Fibroblast of lung (primary cell): ENCODE measurements around the gene RBBP5. TPM values are rescaled to one million over a fixed set of nuclear protein-coding genes. Genes with fewer than 3 reads are reported as not detected.

Experiments
- DNase-seq, 2 donors: peaks; one replicate each; pipeline versions ENCODE4 v3.0.0 to v3.0.0-alpha.2; 2010; ENCODE audit warnings: low read depth in 2 of 2
- H2AFZ ChIP-seq: 2 replicates; pipeline ENCODE4 v1.5.1; 2012; ENCODE audit warnings: low read length, control low read depth, inconsistent platforms
- H3K27ac ChIP-seq: 2 replicates; pipeline ENCODE4 v1.5.1; 2011; ENCODE audit warnings: low read length, control low read depth; ENCODE audit not compliant: insufficient read depth
- H3K27me3 ChIP-seq: 2 replicates; pipeline ENCODE4 v1.5.1; 2011; ENCODE audit warnings: mild to moderate bottlenecking, low read length; ENCODE audit not compliant: control insufficient read depth, insufficient read depth
- H3K36me3 ChIP-seq: 2 replicates; pipeline ENCODE4 v1.5.1; 2011; ENCODE audit warnings: low read length; ENCODE audit not compliant: control insufficient read depth, insufficient read depth
- H3K4me1 ChIP-seq: 2 replicates; pipeline ENCODE4 v1.5.1; 2011; ENCODE audit warnings: low read length; ENCODE audit not compliant: control insufficient read depth, insufficient read depth; ENCODE audit errors: extremely low read depth
- H3K4me2 ChIP-seq: 2 replicates; pipeline ENCODE4 v1.5.1; 2011; ENCODE audit warnings: low read length, control low read depth; ENCODE audit not compliant: insufficient read depth; ENCODE audit errors: extremely low read depth
- H3K4me3 ChIP-seq, 4 experiments: fragments of 200-600 bp in 1 of 4; sonication (generic) in 1 of 4; replicated peaks in 1 of 4; 2 replicates each; pipeline ENCODE4 v1.5.1; 2011 to 2016; ENCODE audit warnings: low read length in 4 of 4, low read depth in 3 of 4, mild to moderate bottlenecking in 3 of 4, control low read depth in 2 of 4, inconsistent platforms in 1 of 4, mixed read lengths in 1 of 4; ENCODE audit not compliant: insufficient read depth in 1 of 4; ENCODE audit errors: control extremely low read depth in 1 of 4
- H3K79me2 ChIP-seq: 2 replicates; pipeline ENCODE4 v1.5.1; 2012; ENCODE audit warnings: mild to moderate bottlenecking, low read length, inconsistent platforms; ENCODE audit not compliant: control insufficient read depth, insufficient read depth
- H3K9ac ChIP-seq: 2 replicates; pipeline ENCODE4 v1.5.1; 2011; ENCODE audit warnings: mild to moderate bottlenecking, low read length, control low read depth; ENCODE audit not compliant: insufficient read depth
- H3K9me3 ChIP-seq: 2 replicates; pipeline ENCODE4 v1.5.1; 2012; ENCODE audit warnings: low read depth, low read length; ENCODE audit not compliant: control insufficient read depth, insufficient read depth
- H4K20me1 ChIP-seq: 2 replicates; pipeline ENCODE4 v1.5.1; 2011; ENCODE audit warnings: low read length; ENCODE audit not compliant: control insufficient read depth, insufficient read depth; ENCODE audit errors: extremely low read depth
- CTCF ChIP-seq, 2 donors: IDR thresholded peaks in 1 of 2; conservative IDR thresholded peaks in 1 of 2; 1 replicate in 1 of 2; 2 replicates in 1 of 2; pipeline ENCODE4 v1.5.1; 2011 to 2012; ENCODE audit warnings: low read length in 2 of 2, control low read depth in 1 of 2, inconsistent platforms in 1 of 2, low read depth in 1 of 2, mild to moderate bottlenecking in 1 of 2
- EZH2 ChIP-seq: IDR thresholded peaks from 2 replicates; pipeline ENCODE4 v1.5.1; 2012; ENCODE audit warnings: low read length, control low read depth, mild to moderate bottlenecking; ENCODE audit errors: missing control alignments
- polyA plus RNA-seq, 2 donors: library from polyadenylated mRNA; depleted of rRNA in 1 of 2; stranded (reverse) in 1 of 2; unstranded in 1 of 2; fragments of >200 nt; gene quantifications; 2 replicates each; pipeline ENCODE4 v1.2.1, GENCODE V29; 2011 to 2012; ENCODE audit warnings: missing spikeins in 1 of 2
- total RNA-seq: library from RNA; depleted of rRNA; stranded (reverse); fragments of >200 nt; gene quantifications from 2 replicates; pipeline ENCODE4 v1.2.1, GENCODE V29; 2014

Gene RBBP5
- total and polyA plus RNA-seq, 2 donors (not counting 1 experiment from before 2014, with no cell fraction given): 16.4 to 19.8 TPM

DNA sequence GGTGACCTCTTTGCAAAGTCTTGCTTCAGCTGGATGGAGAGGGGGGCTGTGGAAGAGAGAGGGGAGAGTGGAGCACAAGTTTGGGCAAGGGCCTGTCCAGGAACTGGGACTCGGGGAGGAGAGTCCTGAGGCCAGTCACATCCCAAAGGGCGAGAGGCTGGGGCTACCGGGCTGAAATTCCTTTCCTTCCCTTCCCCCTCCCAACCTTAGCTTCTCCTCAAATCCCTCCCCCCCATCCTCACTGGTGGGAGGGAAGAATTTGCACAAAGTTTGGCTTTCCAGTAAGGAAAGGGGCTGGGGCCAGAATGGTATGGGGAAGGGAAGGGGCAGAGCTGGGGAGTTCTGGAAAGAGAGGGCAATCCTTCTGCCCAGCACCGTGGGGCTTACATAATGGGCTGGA is 77.9 kb downstream of the RBBP5 start:
- H3K79me2 ChIP-seq: no peaks in the 10 kb centered on the region
- peaks cover 33% of the 10 kb centered on the region for H3K27me3 ChIP-seq
- no peak overlapping the region for H3K9ac ChIP-seq
- no peaks in the 10 kb centered on the region for H3K36me3 ChIP-seq
- TF ChIP-seq CTCF (conservative IDR thresholded peaks at IDR 0.05 in 1 of 2, IDR thresholded peaks at IDR 0.05 in 1 of 2; ENCODE audit: low read depth in 1 of 2, low read length in 2 of 2) (no peak), EZH2 (no peak)
- no peaks in the 10 kb centered on the region for H4K20me1 ChIP-seq
- no peaks in the 10 kb centered on the region for H3K4me1 ChIP-seq
- no peak for DNase-seq
- H3K4me2 ChIP-seq: no peak overlapping the region
- H3K27ac ChIP-seq: no peak overlapping the region
- H2AFZ ChIP-seq: no peak overlapping the region
- H3K9me3 ChIP-seq: no peaks in the 10 kb centered on the region
- no peak overlapping the region for H3K4me3 ChIP-seq

GRCh38 chr1:205042911-205043806 is 78.6 kb downstream of the RBBP5 start, which contains the start of gene CNTN2:
CNTN2 (plus strand) TSS chr1:205043212; CDS start chr1:205053186, 9,974 bp downstream.
- no peaks in the 10 kb centered on the region for H3K36me3 ChIP-seq
- no peak within 1 kb of the TSS for H3K4me2 ChIP-seq
- peak; percentile 60 for TF ChIP-seq EZH2
- TF ChIP-seq CTCF (conservative IDR thresholded peaks at IDR 0.05 in 1 of 2, IDR thresholded peaks at IDR 0.05 in 1 of 2; ENCODE audit: low read depth in 1 of 2, low read length in 2 of 2): no peak
- no peaks in the 10 kb centered on the region for H3K4me1 ChIP-seq
- no peaks in the 10 kb centered on the region for H4K20me1 ChIP-seq
- H3K79me2 ChIP-seq: no peaks in the 10 kb centered on the region
- no peak within 1 kb of the TSS for H3K27ac ChIP-seq
- H3K9ac ChIP-seq: no peak within 1 kb of the TSS
- no peak within 1 kb of the TSS for H3K4me3 ChIP-seq
- no peak within 1 kb of the TSS for H2AFZ ChIP-seq
- H3K9me3 ChIP-seq: no peaks in the 10 kb centered on the region
- DNase-seq: no peak
- peaks cover 35% of the 10 kb centered on the region for H3K27me3 ChIP-seq

GRCh38 chr1:205041998-205042910 is 79.5 kb downstream of the RBBP5 start:
- Histone ChIP-seq H3K36me3 (no peaks in the 10 kb centered on the region), H3K27ac (no peak overlapping the region), H3K9ac (no peak overlapping the region), H2AFZ (no peak overlapping the region), H3K79me2 (no peaks in the 10 kb centered on the region), H3K4me2 (no peak overlapping the region), H3K4me1 (no peaks in the 10 kb centered on the region), H3K4me3 (no peak overlapping the region), H3K9me3 (no peaks in the 10 kb centered on the region), H3K27me3 (peaks cover 35% of the 10 kb centered on the region), H4K20me1 (no peaks in the 10 kb centered on the region)
- TF ChIP-seq CTCF (conservative IDR thresholded peaks at IDR 0.05 in 1 of 2, IDR thresholded peaks at IDR 0.05 in 1 of 2; ENCODE audit: low read depth in 1 of 2, low read length in 2 of 2): no peak
- TF ChIP-seq EZH2: no peak
- no peak for DNase-seq
